GM10266 (cell line): ENCODE measurements around the gene PTRH1.

Source experiments
- DNase-seq: peaks from one replicate; pipeline ENCODE4 v3.0.0; 2012; ENCODE audit errors: extremely low spot score
- CTCF ChIP-seq: IDR thresholded peaks from 2 replicates; pipeline ENCODE4 v1.5.1; 2012; ENCODE audit warnings: mild to moderate bottlenecking, low read depth; ENCODE audit not compliant: control insufficient read depth, insufficient read depth; ENCODE audit errors: missing control alignments

The PTRH1 gene

GRCh38 chr9:127708952-127709587, 6.4 kb downstream of the PTRH1 start:
- no peak for DNase-seq
- no peak for TF ChIP-seq CTCF

- no peak for TF ChIP-seq CTCF
- DNase-seq, result no peak
These were observed 7.7 kb downstream of the PTRH1 start for GRCh38 chr9:127707766-127708165.

- no peak for DNase-seq
- TF ChIP-seq CTCF, result no peak
These were observed 8.6 kb downstream of the PTRH1 start, which contains the start of gene CFAP157 for GRCh38 chr9:127706836-127707241. TSS of gene CFAP157 (plus strand) at chr9:127706988. CDS start at chr9:127707032, 44 bp downstream.

- DNase-seq, result no peak
- TF ChIP-seq CTCF, result no peak
These were observed 9.7 kb downstream of the PTRH1 start for GRCh38 chr9:127705577-127706379.

GRCh38 chr9:127703289-127703946, 12.0 kb downstream of the PTRH1 start:
- TF ChIP-seq CTCF, result no peak
- DNase-seq, result no peak

- no peak for TF ChIP-seq CTCF
- no peak for DNase-seq
These were observed 14.7 kb downstream of the PTRH1 start for GRCh38 chr9:127700594-127701255.
